ENCODE measurements around the gene GCAT. TPM values are rescaled to one million over a fixed set of nuclear protein-coding genes. Genes with fewer than 3 reads are reported as not detected.
A peak's percentile ranks its signal among the peaks of the same experiment; 100 is the strongest.

The GCAT gene
- total RNA-seq, 1 donor from 2014 or later, result 14.3 TPM

DNA sequence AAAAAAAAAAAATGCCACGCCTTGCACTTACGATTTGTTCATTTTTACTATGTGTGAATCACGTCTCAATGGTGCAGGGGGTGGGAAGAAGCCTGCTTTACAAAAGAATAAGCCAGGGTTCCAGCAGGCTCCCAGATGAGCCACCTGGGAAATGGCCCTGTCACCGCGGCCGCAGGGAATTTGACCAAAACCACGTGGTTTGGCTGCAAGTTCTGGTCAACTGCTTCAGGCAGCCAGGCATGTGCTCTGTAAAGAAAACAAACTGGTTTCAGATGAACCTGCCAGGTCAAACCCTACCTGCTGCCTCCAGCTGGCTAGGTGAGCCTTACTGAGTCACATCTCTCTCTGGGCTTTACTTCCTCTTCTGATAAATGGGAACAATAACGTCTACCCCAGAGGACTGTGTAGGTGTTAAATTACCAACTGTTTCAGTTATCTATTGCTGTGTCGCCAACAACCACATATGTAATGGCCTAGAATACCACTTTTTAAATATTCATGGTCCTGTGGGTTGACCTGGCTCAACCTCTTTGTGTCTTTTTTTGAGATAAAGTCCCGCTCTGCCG lies 30.5 kb upstream of the GCAT start:
- DNase-seq (ENCODE audit: low read depth) (peak; percentile 87), FAIRE-seq (no peak)
- H2AFZ ChIP-seq (ENCODE audit: low read depth, low read length), result no peak overlapping the region
- peak overlapping the region; percentile 76 for H3K9ac ChIP-seq (ENCODE audit: low read length)
- no peaks in the 10 kb centered on the region for H3K9me3 Mint-ChIP-seq (ENCODE audit: unreplicated experiment)
- no peaks in the 10 kb centered on the region for H3K4me1 Mint-ChIP-seq (ENCODE audit: low read depth, unreplicated experiment)
- H3K9me3 ChIP-seq (ENCODE audit: insufficient read depth, low read depth, low read length), result no peaks in the 10 kb centered on the region
- no peaks in the 10 kb centered on the region for H3K79me2 ChIP-seq (ENCODE audit: insufficient read depth, low read length)
- H3K27ac ChIP-seq (ENCODE audit: low read depth, low read length), result peak overlapping the region; percentile 91
- peak overlapping the region; percentile 64 for H3K4me2 ChIP-seq (ENCODE audit: low read length)
- H4K20me1 ChIP-seq (ENCODE audit: insufficient read depth, low read length), result no peaks in the 10 kb centered on the region
- H3K36me3 Mint-ChIP-seq (ENCODE audit: low read depth, unreplicated experiment), result peaks cover 12% of the 10 kb centered on the region
- peaks cover 22% of the 10 kb centered on the region for H3K4me1 ChIP-seq (ENCODE audit: insufficient read depth, low read length)
- TF ChIP-seq EZH2 (IDR thresholded peaks at IDR 0.05; ENCODE audit: insufficient read depth, low read length), result no peak
- TF ChIP-seq, protein P1, sequence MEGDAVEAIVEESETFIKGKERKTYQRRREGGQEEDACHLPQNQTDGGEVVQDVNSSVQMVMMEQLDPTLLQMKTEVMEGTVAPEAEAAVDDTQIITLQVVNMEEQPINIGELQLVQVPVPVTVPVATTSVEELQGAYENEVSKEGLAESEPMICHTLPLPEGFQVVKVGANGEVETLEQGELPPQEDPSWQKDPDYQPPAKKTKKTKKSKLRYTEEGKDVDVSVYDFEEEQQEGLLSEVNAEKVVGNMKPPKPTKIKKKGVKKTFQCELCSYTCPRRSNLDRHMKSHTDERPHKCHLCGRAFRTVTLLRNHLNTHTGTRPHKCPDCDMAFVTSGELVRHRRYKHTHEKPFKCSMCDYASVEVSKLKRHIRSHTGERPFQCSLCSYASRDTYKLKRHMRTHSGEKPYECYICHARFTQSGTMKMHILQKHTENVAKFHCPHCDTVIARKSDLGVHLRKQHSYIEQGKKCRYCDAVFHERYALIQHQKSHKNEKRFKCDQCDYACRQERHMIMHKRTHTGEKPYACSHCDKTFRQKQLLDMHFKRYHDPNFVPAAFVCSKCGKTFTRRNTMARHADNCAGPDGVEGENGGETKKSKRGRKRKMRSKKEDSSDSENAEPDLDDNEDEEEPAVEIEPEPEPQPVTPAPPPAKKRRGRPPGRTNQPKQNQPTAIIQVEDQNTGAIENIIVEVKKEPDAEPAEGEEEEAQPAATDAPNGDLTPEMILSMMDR (IDR thresholded peaks at IDR 0.05; ENCODE audit: insufficient read depth, low read depth, low read length), result no peak
- peaks cover 4% of the 10 kb centered on the region for H3K36me3 ChIP-seq (ENCODE audit: insufficient read depth, low read length)
- H3K27me3 ChIP-seq (ENCODE audit: insufficient read depth, low read length), result no peaks in the 10 kb centered on the region
- no peak overlapping the region for H3K27ac Mint-ChIP-seq (ENCODE audit: unreplicated experiment)
- no peaks in the 10 kb centered on the region for H3K27me3 Mint-ChIP-seq (ENCODE audit: low read depth, unreplicated experiment)
- H3K4me3 ChIP-seq (ENCODE audit: insufficient read depth, low read depth, low read length), result peak overlapping the region; percentile 21
- H3K4me3 Mint-ChIP-seq (ENCODE audit: unreplicated experiment), result no peak overlapping the region

DNA sequence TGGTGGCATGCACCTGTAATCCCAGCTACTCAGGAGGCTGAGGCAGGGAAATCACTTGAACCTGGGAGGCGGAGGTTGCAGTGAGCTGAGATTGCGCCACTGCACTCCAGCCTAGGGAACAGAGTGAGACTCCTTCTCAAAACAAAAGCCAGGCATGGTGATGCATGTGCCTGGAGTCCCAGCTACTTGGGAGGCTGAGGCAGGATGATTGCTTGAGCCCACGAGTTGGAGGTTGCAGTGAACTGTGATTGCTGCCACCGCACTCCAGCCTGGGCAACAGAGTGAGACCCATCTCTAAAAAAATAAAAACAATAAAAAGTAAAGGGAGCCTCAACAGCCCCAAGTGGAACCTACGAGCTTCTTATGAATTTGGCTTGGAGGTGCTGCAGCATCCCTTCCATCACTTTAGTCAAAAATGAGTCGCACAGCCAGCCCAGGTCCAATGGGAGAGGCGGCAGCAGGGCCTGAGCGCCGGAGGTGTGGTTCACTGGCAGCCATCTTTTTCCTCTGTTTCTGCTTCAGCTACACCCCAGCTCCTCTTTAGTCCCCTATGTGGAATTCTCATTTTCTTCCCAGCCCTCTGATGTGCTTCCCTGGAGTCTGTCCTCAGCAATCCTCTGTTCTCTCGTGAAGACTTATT lies 29.2 kb upstream of the GCAT start:
- H3K27me3 Mint-ChIP-seq (ENCODE audit: low read depth, unreplicated experiment), result peaks cover 3% of the 10 kb centered on the region
- Histone ChIP-seq H3K4me1 (ENCODE audit: insufficient read depth, low read length) (peaks cover 26% of the 10 kb centered on the region), H3K27ac (ENCODE audit: low read depth, low read length) (no peak overlapping the region), H2AFZ (ENCODE audit: low read depth, low read length) (no peak overlapping the region), H3K27me3 (ENCODE audit: insufficient read depth, low read length) (no peaks in the 10 kb centered on the region), H3K9ac (ENCODE audit: low read length) (no peak overlapping the region), H3K79me2 (ENCODE audit: insufficient read depth, low read length) (no peaks in the 10 kb centered on the region), H3K36me3 (ENCODE audit: insufficient read depth, low read length) (no peaks in the 10 kb centered on the region), H4K20me1 (ENCODE audit: insufficient read depth, low read length) (no peaks in the 10 kb centered on the region), H3K9me3 (ENCODE audit: insufficient read depth, low read depth, low read length) (no peaks in the 10 kb centered on the region), H3K4me3 (ENCODE audit: insufficient read depth, low read depth, low read length) (no peak overlapping the region), H3K4me2 (ENCODE audit: low read length) (no peak overlapping the region)
- TF ChIP-seq EZH2 (IDR thresholded peaks at IDR 0.05; ENCODE audit: insufficient read depth, low read length), result no peak
- TF ChIP-seq, protein P1 (IDR thresholded peaks at IDR 0.05; ENCODE audit: insufficient read depth, low read depth, low read length), result no peak
- H3K4me1 Mint-ChIP-seq (ENCODE audit: low read depth, unreplicated experiment), result no peaks in the 10 kb centered on the region
- H3K4me3 Mint-ChIP-seq (ENCODE audit: unreplicated experiment), result no peak overlapping the region
- peaks cover 9% of the 10 kb centered on the region for H3K36me3 Mint-ChIP-seq (ENCODE audit: low read depth, unreplicated experiment)
- no peaks in the 10 kb centered on the region for H3K9me3 Mint-ChIP-seq (ENCODE audit: unreplicated experiment)
- no peak for DNase-seq (ENCODE audit: low read depth)
- no peak for FAIRE-seq
- no peak overlapping the region for H3K27ac Mint-ChIP-seq (ENCODE audit: unreplicated experiment)
